ENCODE measurements around the gene IL23R.

IL23R gene

DNA sequence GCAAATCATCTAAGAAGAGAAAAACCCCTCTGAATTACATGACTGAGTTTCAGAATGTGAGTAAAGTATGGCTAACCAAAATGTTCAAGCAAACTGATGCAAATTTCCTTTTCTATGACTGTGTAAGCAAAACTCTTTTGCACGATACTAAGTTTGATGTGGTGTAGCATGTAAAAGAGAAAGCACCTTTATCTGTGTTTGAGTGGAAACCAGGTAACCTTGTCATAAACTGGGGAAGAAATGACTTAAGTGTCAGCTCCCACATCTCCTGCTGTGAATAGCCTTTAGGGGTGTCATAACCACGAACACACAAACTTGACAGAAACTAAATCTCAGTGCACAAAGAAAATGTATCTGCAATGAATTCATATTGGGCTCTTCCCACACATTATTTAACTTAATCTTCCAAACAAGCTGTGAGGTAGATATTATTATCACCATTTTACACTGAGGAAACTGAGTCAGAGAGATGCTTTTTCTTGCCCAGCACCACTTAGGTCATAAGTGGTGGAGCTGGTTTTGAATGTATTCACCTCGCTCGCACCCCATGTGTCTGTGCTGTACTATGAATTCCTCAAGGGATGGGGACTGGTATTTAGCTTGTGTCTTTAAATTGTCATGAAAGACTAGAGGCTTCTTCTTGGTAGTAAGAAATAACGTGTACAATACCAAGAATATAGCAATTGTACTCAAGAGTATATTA is 108.5 kb downstream of the IL23R start:
- TF ChIP-seq PAX5 (IDR thresholded peaks at IDR 0.05; ENCODE audit: insufficient read depth, low read length, severe bottlenecking) (no peak), POLR2AphosphoS5 (IDR thresholded peaks at IDR 0.05; ENCODE audit: low read depth, low read length) (no peak), SPI1 (IDR thresholded peaks at IDR 0.05; ENCODE audit: low read depth, low read length) (no peak), POU2F2 (IDR thresholded peaks at IDR 0.05; ENCODE audit: low read depth, low read length) (peak; percentile 25; the same call in 1 of the 2 replicates)
- DNase-seq (ENCODE audit: insufficient read length, low spot score) (no peak), FAIRE-seq (peak; percentile 80)

DNA sequence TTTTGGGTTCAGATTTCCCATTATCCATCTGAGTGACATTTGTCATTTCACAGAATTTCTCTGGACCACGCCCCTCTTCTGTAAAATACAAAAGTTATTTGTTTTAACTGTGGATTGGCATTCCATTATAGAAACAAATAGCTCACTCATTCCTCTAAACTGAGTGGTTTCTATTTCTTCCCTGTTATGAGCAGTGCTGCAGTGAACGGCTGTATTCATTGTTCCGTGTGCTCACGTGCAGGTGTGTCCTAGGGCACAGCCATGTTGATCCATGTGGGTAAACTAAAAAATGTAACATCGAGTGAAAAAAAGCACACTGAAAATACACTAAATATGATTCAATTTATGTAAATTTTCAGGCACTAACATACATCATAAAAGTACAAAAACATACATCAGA is 114.4 kb downstream of the IL23R start:
- FAIRE-seq (no peak), DNase-seq (ENCODE audit: insufficient read length, low spot score) (no peak)
- TF ChIP-seq POLR2AphosphoS5 (IDR thresholded peaks at IDR 0.05; ENCODE audit: low read depth, low read length) (no peak), TAF1 (IDR thresholded peaks at IDR 0.05; ENCODE audit: low read depth, low read length) (no peak), SPI1 (IDR thresholded peaks at IDR 0.05; ENCODE audit: low read depth, low read length) (no peak), POLR2A (IDR thresholded peaks at IDR 0.05; ENCODE audit: low read depth, low read length) (no peak), PAX5 (IDR thresholded peaks at IDR 0.05; ENCODE audit: insufficient read depth, low read length, severe bottlenecking) (no peak), POU2F2 (IDR thresholded peaks at IDR 0.05; ENCODE audit: low read depth, low read length) (no peak)

DNA sequence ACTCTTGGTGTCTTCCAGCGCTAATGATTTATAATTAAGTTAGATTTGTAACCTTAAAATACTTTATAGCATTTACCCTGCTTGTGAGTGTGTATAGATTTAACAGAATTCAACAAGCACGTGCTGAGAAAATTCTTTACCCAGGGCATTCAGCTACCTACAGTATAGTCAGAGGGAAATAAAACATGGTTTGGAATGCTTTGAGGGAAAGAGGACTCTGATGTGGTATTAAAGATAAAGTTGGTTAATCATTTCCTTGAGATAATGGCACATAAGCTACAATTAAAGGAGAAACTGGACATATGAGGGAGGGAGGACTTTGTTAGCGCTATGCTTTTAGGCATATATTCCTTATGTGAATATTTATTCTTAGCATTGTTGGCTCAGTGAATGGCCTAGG is 115.0 kb downstream of the IL23R start:
- FAIRE-seq (no peak), DNase-seq (ENCODE audit: insufficient read length, low spot score) (no peak)
- TF ChIP-seq PAX5 (IDR thresholded peaks at IDR 0.05; ENCODE audit: insufficient read depth, low read length, severe bottlenecking) (no peak), POLR2AphosphoS5 (IDR thresholded peaks at IDR 0.05; ENCODE audit: low read depth, low read length) (no peak), TAF1 (IDR thresholded peaks at IDR 0.05; ENCODE audit: low read depth, low read length) (no peak), POLR2A (IDR thresholded peaks at IDR 0.05; ENCODE audit: low read depth, low read length) (no peak), POU2F2 (IDR thresholded peaks at IDR 0.05; ENCODE audit: low read depth, low read length) (no peak), SPI1 (IDR thresholded peaks at IDR 0.05; ENCODE audit: low read depth, low read length) (no peak)

DNA sequence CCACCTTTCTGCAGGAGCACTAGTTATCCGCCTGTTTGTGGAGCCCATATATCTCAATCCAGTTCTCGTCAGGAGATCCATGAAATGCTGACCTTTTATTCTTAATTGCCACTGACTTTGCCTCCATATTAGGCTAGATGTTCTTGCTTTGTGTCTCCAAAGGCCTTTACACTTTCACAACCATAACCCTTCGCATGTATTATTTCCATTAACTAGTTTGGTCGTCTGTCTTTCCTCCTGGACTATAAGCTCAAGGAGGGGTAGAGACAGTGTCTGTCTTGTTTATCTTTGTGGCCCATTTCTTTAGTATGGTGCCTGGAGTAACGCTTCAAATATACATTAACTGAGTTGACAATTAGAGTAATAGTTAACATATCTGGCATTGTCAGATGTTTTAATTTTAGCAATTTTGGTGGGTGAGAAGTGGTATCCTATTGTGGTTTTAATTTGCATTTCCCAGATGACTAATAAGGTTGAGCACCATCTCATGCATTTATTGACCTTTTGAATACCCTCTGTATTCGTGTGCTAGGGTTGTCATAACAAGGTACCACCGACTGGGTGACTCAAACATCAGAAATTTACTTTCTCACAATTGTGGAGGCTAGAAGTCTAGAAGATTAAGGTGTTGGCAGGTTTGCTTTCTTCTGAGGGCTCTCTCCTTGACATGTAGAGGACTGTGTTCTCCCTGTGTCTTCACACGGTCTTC is 119.7 kb downstream of the IL23R start:
- DNase-seq (ENCODE audit: insufficient read length, low spot score) (no peak), FAIRE-seq (no peak)

DNA sequence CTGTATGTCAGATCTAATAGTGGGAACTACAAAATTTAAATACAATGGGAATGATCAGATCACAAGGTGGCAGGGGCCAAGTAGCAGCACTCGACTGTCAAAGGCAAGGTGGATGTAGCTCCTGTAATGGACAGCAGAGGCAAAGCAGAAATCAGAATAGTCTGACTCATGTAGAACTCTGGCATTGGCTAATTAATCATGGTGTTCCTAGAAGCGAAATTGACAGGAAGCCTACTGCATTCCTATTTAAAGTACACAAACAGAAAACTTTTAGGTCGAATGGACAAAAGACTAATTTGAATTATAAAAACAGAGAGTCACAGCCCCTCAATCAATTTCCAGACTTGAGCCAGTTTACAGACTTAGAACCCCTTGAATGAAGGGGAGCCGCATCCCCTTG is 124.0 kb downstream of the IL23R start:
- DNase-seq (ENCODE audit: insufficient read length, low spot score) (no peak), FAIRE-seq (no peak)
- no peak for TF ChIP-seq TAF1 (IDR thresholded peaks at IDR 0.05; ENCODE audit: low read depth, low read length)
- no peak for TF ChIP-seq POLR2AphosphoS5 (IDR thresholded peaks at IDR 0.05; ENCODE audit: low read depth, low read length)
- no peak for TF ChIP-seq POU2F2 (IDR thresholded peaks at IDR 0.05; ENCODE audit: low read depth, low read length)
- TF ChIP-seq POLR2A (IDR thresholded peaks at IDR 0.05; ENCODE audit: low read depth, low read length) = no peak

More for the DNA sequence above, 119.7 kb downstream of the IL23R start:
- no peak for TF ChIP-seq POLR2A (IDR thresholded peaks at IDR 0.05; ENCODE audit: low read depth, low read length)
- TF ChIP-seq POLR2AphosphoS5 (IDR thresholded peaks at IDR 0.05; ENCODE audit: low read depth, low read length) = no peak
- no peak for TF ChIP-seq SPI1 (IDR thresholded peaks at IDR 0.05; ENCODE audit: low read depth, low read length)
- no peak for TF ChIP-seq PAX5 (IDR thresholded peaks at IDR 0.05; ENCODE audit: insufficient read depth, low read length, severe bottlenecking)
- TF ChIP-seq POU2F2 (IDR thresholded peaks at IDR 0.05; ENCODE audit: low read depth, low read length) = peak; percentile 86; the same call in 1 of the 2 replicates
- TF ChIP-seq TAF1 (IDR thresholded peaks at IDR 0.05; ENCODE audit: low read depth, low read length) = no peak

DNA sequence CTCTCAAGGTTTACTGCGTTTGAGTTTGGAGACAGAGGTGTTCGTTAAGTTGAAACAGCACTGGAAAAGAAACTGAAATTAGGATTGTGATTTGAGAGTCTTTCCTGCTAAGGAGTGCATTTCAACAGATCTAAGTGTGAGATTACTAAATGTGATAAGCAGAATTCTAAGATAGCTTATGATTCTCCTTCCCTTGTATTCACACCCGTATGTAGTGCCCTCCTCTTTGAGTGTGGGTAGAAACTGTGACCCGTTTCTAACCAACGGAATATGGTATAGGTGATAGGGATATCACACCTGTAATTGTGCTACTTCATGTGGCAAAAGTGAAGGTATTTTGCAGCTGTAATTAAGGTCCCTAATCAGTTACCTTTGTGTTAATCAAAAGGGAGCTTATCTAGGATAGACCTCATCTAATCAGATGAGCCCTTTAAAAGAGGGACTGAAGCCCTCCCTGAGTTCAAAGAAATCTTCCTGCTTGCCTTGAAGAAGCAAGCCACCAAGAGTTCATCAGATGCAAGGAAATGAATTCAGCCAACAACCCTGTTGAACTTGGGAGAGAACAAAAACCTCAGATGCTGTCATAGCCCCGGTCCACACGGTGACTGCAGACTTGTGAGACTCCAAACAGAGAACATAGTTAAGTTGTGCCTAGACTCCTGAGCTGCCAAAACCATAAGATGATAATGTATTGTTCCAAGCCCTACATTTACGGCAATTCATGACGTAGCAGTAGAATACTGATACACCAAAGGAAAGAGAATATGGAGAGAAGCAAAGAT is 128.8 kb downstream of the IL23R start:
- TF ChIP-seq POLR2A (IDR thresholded peaks at IDR 0.05; ENCODE audit: low read depth, low read length) (no peak), POU2F2 (IDR thresholded peaks at IDR 0.05; ENCODE audit: low read depth, low read length) (no peak), TAF1 (IDR thresholded peaks at IDR 0.05; ENCODE audit: low read depth, low read length) (no peak), POLR2AphosphoS5 (IDR thresholded peaks at IDR 0.05; ENCODE audit: low read depth, low read length) (no peak), PAX5 (IDR thresholded peaks at IDR 0.05; ENCODE audit: insufficient read depth, low read length, severe bottlenecking) (no peak), SPI1 (IDR thresholded peaks at IDR 0.05; ENCODE audit: low read depth, low read length) (no peak)
- no peak for DNase-seq (ENCODE audit: insufficient read length, low spot score)
- no peak for FAIRE-seq

DNA sequence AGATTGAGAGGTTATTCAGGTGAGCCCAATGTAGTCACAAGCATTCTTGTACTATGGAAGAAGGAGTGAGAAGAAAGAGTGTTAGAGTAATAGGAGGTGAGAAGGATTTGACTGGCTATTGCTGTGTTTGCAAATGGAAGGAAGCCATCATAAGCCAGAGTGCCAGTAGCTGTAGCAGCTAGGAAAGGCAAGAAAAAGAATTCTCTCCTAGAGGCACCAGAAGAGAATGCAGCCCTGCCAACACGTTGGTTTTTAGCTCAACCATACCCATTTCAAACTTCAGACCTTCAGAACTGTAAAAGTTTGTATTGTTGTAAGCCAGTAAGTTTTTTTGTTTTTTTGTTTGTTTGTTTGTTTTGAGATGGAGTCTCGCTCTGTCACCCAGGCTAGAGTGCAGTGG is 132.5 kb downstream of the IL23R start:
- TF ChIP-seq POU2F2 (IDR thresholded peaks at IDR 0.05; ENCODE audit: low read depth, low read length) (no peak), SPI1 (IDR thresholded peaks at IDR 0.05; ENCODE audit: low read depth, low read length) (no peak), POLR2AphosphoS5 (IDR thresholded peaks at IDR 0.05; ENCODE audit: low read depth, low read length) (no peak), TAF1 (IDR thresholded peaks at IDR 0.05; ENCODE audit: low read depth, low read length) (no peak), POLR2A (IDR thresholded peaks at IDR 0.05; ENCODE audit: low read depth, low read length) (no peak), PAX5 (IDR thresholded peaks at IDR 0.05; ENCODE audit: insufficient read depth, low read length, severe bottlenecking) (no peak)
- DNase-seq (ENCODE audit: insufficient read length, low spot score) = no peak
- FAIRE-seq = no peak

DNA sequence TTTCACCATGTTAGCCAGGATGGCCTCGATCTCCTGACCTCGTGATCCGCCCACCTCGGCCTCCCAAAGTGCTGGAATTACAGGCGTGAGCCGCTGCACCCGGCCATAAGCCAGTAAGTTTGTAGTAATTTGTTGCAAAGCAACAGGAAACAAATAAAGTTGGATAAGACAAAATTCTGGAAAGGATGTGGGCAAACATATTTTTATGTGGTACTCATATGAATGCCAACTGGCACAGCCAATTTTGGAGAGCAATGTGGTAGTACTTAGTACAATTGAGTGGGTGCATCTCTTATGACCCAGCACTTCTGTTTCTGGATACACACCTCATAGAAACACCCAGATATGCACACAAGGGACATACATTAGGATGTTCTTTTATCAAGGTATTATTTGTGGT is 133.0 kb downstream of the IL23R start:
- TF ChIP-seq POU2F2 (IDR thresholded peaks at IDR 0.05; ENCODE audit: low read depth, low read length) (no peak), POLR2A (IDR thresholded peaks at IDR 0.05; ENCODE audit: low read depth, low read length) (no peak), PAX5 (IDR thresholded peaks at IDR 0.05; ENCODE audit: insufficient read depth, low read length, severe bottlenecking) (no peak), TAF1 (IDR thresholded peaks at IDR 0.05; ENCODE audit: low read depth, low read length) (no peak), POLR2AphosphoS5 (IDR thresholded peaks at IDR 0.05; ENCODE audit: low read depth, low read length) (no peak), SPI1 (IDR thresholded peaks at IDR 0.05; ENCODE audit: low read depth, low read length) (no peak)
- no peak for DNase-seq (ENCODE audit: insufficient read length, low spot score)
- no peak for FAIRE-seq

DNA sequence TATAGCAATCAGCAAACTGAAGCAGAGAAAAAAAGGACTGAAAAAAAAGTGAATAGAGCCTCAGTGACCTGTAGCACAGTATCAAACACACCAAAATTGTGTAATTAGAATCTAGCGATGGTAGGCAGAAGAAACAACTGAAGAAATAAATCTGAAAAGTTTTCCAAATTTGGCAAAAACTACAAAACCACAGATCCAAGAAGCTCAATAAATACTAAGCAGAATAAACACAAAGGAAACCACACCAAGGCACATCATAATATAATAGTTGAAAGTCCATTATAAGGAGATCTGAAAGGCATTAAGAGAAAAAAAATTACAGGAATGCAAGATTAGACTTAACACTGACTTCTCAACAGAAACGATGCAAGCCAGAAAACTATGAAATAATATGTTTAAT is 134.3 kb downstream of the IL23R start:
- FAIRE-seq = no peak
- no peak for TF ChIP-seq POU2F2 (IDR thresholded peaks at IDR 0.05; ENCODE audit: low read depth, low read length)
- TF ChIP-seq PAX5 (IDR thresholded peaks at IDR 0.05; ENCODE audit: insufficient read depth, low read length, severe bottlenecking) = no peak
- TF ChIP-seq TAF1 (IDR thresholded peaks at IDR 0.05; ENCODE audit: low read depth, low read length) = no peak
- no peak for TF ChIP-seq POLR2A (IDR thresholded peaks at IDR 0.05; ENCODE audit: low read depth, low read length)
- TF ChIP-seq POLR2AphosphoS5 (IDR thresholded peaks at IDR 0.05; ENCODE audit: low read depth, low read length) = no peak
- no peak for TF ChIP-seq SPI1 (IDR thresholded peaks at IDR 0.05; ENCODE audit: low read depth, low read length)
- no peak for DNase-seq (ENCODE audit: insufficient read length, low spot score)
